Measurements from ENCODE around the gene GNG12.

The GNG12 gene

GRCh38 chr1:67753776-67754525, 79.3 kb downstream of the GNG12 start:
- no peak for DNase-seq (ENCODE audit: low read depth in 2 of 2)

- no peak for DNase-seq (ENCODE audit: low read depth in 2 of 2)
Measured at GRCh38 chr1:67752306-67752705, 81.0 kb downstream of the GNG12 start.

GRCh38 chr1:67750691-67751054, 82.6 kb downstream of the GNG12 start:
- DNase-seq (ENCODE audit: low read depth in 2 of 2): no peak

- no peak for DNase-seq (ENCODE audit: low read depth in 2 of 2)
Measured at GRCh38 chr1:67749844-67750690, 83.2 kb downstream of the GNG12 start.

- DNase-seq (ENCODE audit: low read depth in 2 of 2): no peak
Measured at GRCh38 chr1:67749263-67749843, 83.9 kb downstream of the GNG12 start.

- DNase-seq (ENCODE audit: low read depth in 2 of 2): no peak
Measured at GRCh38 chr1:67748630-67749029, 84.6 kb downstream of the GNG12 start.

GRCh38 chr1:67747671-67748546, 85.4 kb downstream of the GNG12 start:
- DNase-seq (ENCODE audit: low read depth in 2 of 2): no peak

- no peak for DNase-seq (ENCODE audit: low read depth in 2 of 2)
Measured at GRCh38 chr1:67745875-67746698, 87.2 kb downstream of the GNG12 start.

- no peak for DNase-seq (ENCODE audit: low read depth in 2 of 2)
Measured at GRCh38 chr1:67743072-67743725, 90.1 kb downstream of the GNG12 start.

- DNase-seq (ENCODE audit: low read depth in 2 of 2): no peak
Measured at GRCh38 chr1:67741736-67742135, 91.5 kb downstream of the GNG12 start.

- DNase-seq (ENCODE audit: low read depth in 2 of 2): no peak
Measured at GRCh38 chr1:67741121-67741520, 92.1 kb downstream of the GNG12 start.

- DNase-seq (ENCODE audit: low read depth in 2 of 2): no peak
Measured at GRCh38 chr1:67740543-67740942, 92.7 kb downstream of the GNG12 start.

GRCh38 chr1:67739361-67739760, 93.9 kb downstream of the GNG12 start:
- DNase-seq (ENCODE audit: low read depth in 2 of 2): no peak

- DNase-seq (ENCODE audit: low read depth in 2 of 2): no peak
Measured at GRCh38 chr1:67738401-67738800, 94.9 kb downstream of the GNG12 start.

- DNase-seq (ENCODE audit: low read depth in 2 of 2): no peak
Measured at GRCh38 chr1:67737875-67738274, 95.4 kb downstream of the GNG12 start.

GRCh38 chr1:67736750-67737149, 96.5 kb downstream of the GNG12 start:
- DNase-seq (ENCODE audit: low read depth in 2 of 2): no peak

GRCh38 chr1:67735806-67736627, 97.2 kb downstream of the GNG12 start:
- DNase-seq (ENCODE audit: low read depth in 2 of 2): no peak

- DNase-seq (ENCODE audit: low read depth in 2 of 2): no peak
Measured at GRCh38 chr1:67735206-67735605, 98.1 kb downstream of the GNG12 start.

GRCh38 chr1:67734323-67734690, 99.0 kb downstream of the GNG12 start:
- no peak for DNase-seq (ENCODE audit: low read depth in 2 of 2)

All from stimulated activated CD4-positive, alpha-beta T cell treated with anti-CD3 and anti-CD28 coated beads, Interleukin-12 subunit alpha, Interleukin-12 subunit beta, amount 100 ng/mL, for 24 hours (primary cell).